Measurements from ENCODE around the gene HOXB9.

Gene HOXB9

GRCh38 chr17:48579760-48580554 is 46.2 kb downstream of the HOXB9 start:
- no peak for DNase-seq

GRCh38 chr17:48579471-48579759 is 46.7 kb downstream of the HOXB9 start:
- DNase-seq = no peak

- DNase-seq = no peak
These were observed 47.3 kb downstream of the HOXB9 start for GRCh38 chr17:48578616-48579470.

- DNase-seq = no peak
These were observed 48.1 kb downstream of the HOXB9 start, which contains the start of gene HOXB4 for GRCh38 chr17:48577946-48578615. Gene HOXB4, minus strand, starts transcription at chr17:48578350. Its CDS starts 31 bp downstream, at chr17:48578319.

GRCh38 chr17:48577330-48577945 is 48.7 kb downstream of the HOXB9 start:
- no peak for DNase-seq

GRCh38 chr17:48576479-48577309 is 49.5 kb downstream of the HOXB9 start:
- DNase-seq = no peak

GRCh38 chr17:48575673-48576478 is 50.3 kb downstream of the HOXB9 start:
- DNase-seq = no peak

GRCh38 chr17:48575066-48575582 is 51.0 kb downstream of the HOXB9 start:
- peak in 1 of 2 experiments; percentile 83 for DNase-seq

- no peak for DNase-seq
These were observed 51.6 kb downstream of the HOXB9 start for GRCh38 chr17:48574505-48575065.

- DNase-seq = no peak
These were observed 54.2 kb downstream of the HOXB9 start for GRCh38 chr17:48571826-48572417.
